ENCODE data around the gene RFTN1. TPM values are rescaled to one million over a fixed set of nuclear protein-coding genes. Genes with fewer than 3 reads are reported as not detected.

Gene RFTN1
- total RNA-seq, 1 experiment from 2014 or later = 2.2 TPM

GRCh38 chr3:16299746-16300145 is 213.8 kb downstream of the RFTN1 start:
- H2AK5ac ChIP-seq (ENCODE audit: insufficient read length, low read length) = no peak overlapping the region
- H3K23ac ChIP-seq (ENCODE audit: insufficient read length, low read depth, low read length) = no peak overlapping the region
- H4K8ac ChIP-seq (replicated peaks; ENCODE audit: insufficient read length, low read depth, low read length) = no peak overlapping the region
- no peak overlapping the region for H3K56ac ChIP-seq (ENCODE audit: insufficient read length, low read depth, low read length)
- no peak overlapping the region for H3K14ac ChIP-seq (ENCODE audit: insufficient read depth, low read length)
- no peak overlapping the region for H3K4ac ChIP-seq (ENCODE audit: low read depth, low read length)
- H4K20me1 ChIP-seq (ENCODE audit: control insufficient read depth, insufficient read depth, insufficient read length) = no peaks in the 10 kb centered on the region
- no peak overlapping the region for H3T11ph ChIP-seq (ENCODE audit: low read length)
- H3K18ac ChIP-seq (ENCODE audit: insufficient read length, low read depth, low read length) = no peak overlapping the region
- H3K27ac ChIP-seq (ENCODE audit: insufficient read length, low read depth, low read length) = no peak overlapping the region
- no peak overlapping the region for H2BK120ac ChIP-seq (ENCODE audit: low read depth, low read length, poor library complexity, severe bottlenecking)
- no peaks in the 10 kb centered on the region for H3K23me2 ChIP-seq (ENCODE audit: insufficient read length, low read depth, low read length, poor library complexity, severe bottlenecking)
- no peak overlapping the region for H2BK20ac ChIP-seq (ENCODE audit: low read depth, low read length, poor library complexity, severe bottlenecking)
- H3K9ac ChIP-seq (ENCODE audit: extremely low read depth, insufficient read length, low read length) = no peak overlapping the region
- Mint-ChIP-seq H3K27ac (no peak overlapping the region), H3K4me3 (no peak overlapping the region), H3K36me3 (ENCODE audit: insufficient read depth in 1 of 3, low read depth in 3 of 3) (peaks cover 37 to 45% (median 40%) of the 10 kb centered on the region in 3 experiments), H3K9me3 (peaks cover 0 to 6% of the 10 kb centered on the region in 2 experiments; a peak in 4 of 5 replicates), H3K27me3 (ENCODE audit: low read depth) (no peaks in the 10 kb centered on the region), H3K4me1 (peaks cover 35 to 36% of the 10 kb centered on the region in 2 experiments)
- no peak overlapping the region for H3K4me2 ChIP-seq (ENCODE audit: insufficient read depth, insufficient read length, low read length)
- H2AFZ ChIP-seq (ENCODE audit: low read length) = no peak overlapping the region
- H3K79me2 ChIP-seq (ENCODE audit: insufficient read depth, low read length) = no peaks in the 10 kb centered on the region
- no peak for DNase-seq
- H4K5ac ChIP-seq (ENCODE audit: insufficient read length, low read depth, low read length) = no peak overlapping the region
- H3K79me1 ChIP-seq (ENCODE audit: insufficient read depth, low read depth, low read length, poor library complexity, severe bottlenecking) = no peaks in the 10 kb centered on the region
- peaks cover 20% of the 10 kb centered on the region; the same call in 1 of the 2 replicates for H3K4me1 ChIP-seq (ENCODE audit: insufficient read depth, low read length)
- TF ChIP-seq, protein P1, sequence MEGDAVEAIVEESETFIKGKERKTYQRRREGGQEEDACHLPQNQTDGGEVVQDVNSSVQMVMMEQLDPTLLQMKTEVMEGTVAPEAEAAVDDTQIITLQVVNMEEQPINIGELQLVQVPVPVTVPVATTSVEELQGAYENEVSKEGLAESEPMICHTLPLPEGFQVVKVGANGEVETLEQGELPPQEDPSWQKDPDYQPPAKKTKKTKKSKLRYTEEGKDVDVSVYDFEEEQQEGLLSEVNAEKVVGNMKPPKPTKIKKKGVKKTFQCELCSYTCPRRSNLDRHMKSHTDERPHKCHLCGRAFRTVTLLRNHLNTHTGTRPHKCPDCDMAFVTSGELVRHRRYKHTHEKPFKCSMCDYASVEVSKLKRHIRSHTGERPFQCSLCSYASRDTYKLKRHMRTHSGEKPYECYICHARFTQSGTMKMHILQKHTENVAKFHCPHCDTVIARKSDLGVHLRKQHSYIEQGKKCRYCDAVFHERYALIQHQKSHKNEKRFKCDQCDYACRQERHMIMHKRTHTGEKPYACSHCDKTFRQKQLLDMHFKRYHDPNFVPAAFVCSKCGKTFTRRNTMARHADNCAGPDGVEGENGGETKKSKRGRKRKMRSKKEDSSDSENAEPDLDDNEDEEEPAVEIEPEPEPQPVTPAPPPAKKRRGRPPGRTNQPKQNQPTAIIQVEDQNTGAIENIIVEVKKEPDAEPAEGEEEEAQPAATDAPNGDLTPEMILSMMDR (conservative IDR thresholded peaks at IDR 0.05) = no peak
- no peak overlapping the region for H2BK12ac ChIP-seq (ENCODE audit: insufficient read length, low read depth, low read length)
- H4K91ac ChIP-seq (ENCODE audit: insufficient read length, low read depth, low read length) = no peak overlapping the region
- H3K27me3 ChIP-seq (ENCODE audit: insufficient read depth, low read length) = no peaks in the 10 kb centered on the region
- H2BK5ac ChIP-seq (ENCODE audit: insufficient read length, low read length) = no peak overlapping the region
- no peak overlapping the region for H2BK15ac ChIP-seq (ENCODE audit: low read depth, low read length)
- no peaks in the 10 kb centered on the region for H3K9me3 ChIP-seq (ENCODE audit: control insufficient read depth, low read depth, low read length)
- WGBS (ENCODE audit: extremely low coverage, insufficient read length, low lambda C conversion rate) = no CpG with 5 or more reads among the region's 3 CpGs
